GM13977 (cell line): ENCODE measurements around the gene DCAF12L2.
"Not testable (repeated sequence)": the region's sequence is repeated elsewhere in the genome, so short reads cannot be mapped to it uniquely, and the experiment has no call there.

ENCODE experiments used
- DNase-seq: peaks from one replicate; pipeline ENCODE4 v3.0.0; 2012; ENCODE audit warnings: low spot score
- CTCF ChIP-seq: IDR thresholded peaks from 2 replicates; pipeline ENCODE4 v1.5.1; 2012; ENCODE audit warnings: mild to moderate bottlenecking, control low read depth; ENCODE audit not compliant: insufficient read depth; ENCODE audit errors: extremely low read depth, missing control alignments
- in situ Hi-C: fragments of 300-500 bp; cut with MboI; formaldehyde crosslinking; loops from one replicate; pipeline ENCODE4 v1.12.0; 2022; ENCODE audit warnings: low sequenced_read_pairs, low pct_unique_long_range_greater_than_20kb, mixed read lengths, inconsistent platforms; ENCODE audit not compliant: unreplicated experiment

The DCAF12L2 gene

GRCh38 chrX:126165721-126166461 lies at the start of gene DCAF12L2:
Gene DCAF12L2, minus strand, starts transcription at chrX:126166289. Its CDS starts 365 bp downstream, at chrX:126165924.
- TF ChIP-seq CTCF = no peak

GRCh38 chrX:126190888-126191287 lies 24.8 kb upstream of the DCAF12L2 start:
- DNase-seq, in situ Hi-C loops: not testable (repeated sequence)

More at GRCh38 chrX:126165721-126166461, at the start of gene DCAF12L2:
- in situ Hi-C loops = no loop called here
- no peak for DNase-seq

- DNase-seq = no peak
- no peak for TF ChIP-seq CTCF
- in situ Hi-C loops = no loop called here
Observed at GRCh38 chrX:126177133-126177840, 11.2 kb upstream of the DCAF12L2 start.

- DNase-seq = no peak
- TF ChIP-seq CTCF = no peak
- in situ Hi-C loops = no loop called here
Observed at GRCh38 chrX:126170720-126171119, 4.6 kb upstream of the DCAF12L2 start.

GRCh38 chrX:126167560-126167959 lies 1.5 kb upstream of the DCAF12L2 start:
- no peak for TF ChIP-seq CTCF
- in situ Hi-C loops = no loop called here
- no peak for DNase-seq

- in situ Hi-C loops = no loop called here
- no peak for TF ChIP-seq CTCF
- no peak for DNase-seq
Observed at GRCh38 chrX:126165401-126165720, 728 bp downstream of the DCAF12L2 start.

- in situ Hi-C loops = no loop called here
- DNase-seq = no peak
- no peak for TF ChIP-seq CTCF
Observed at GRCh38 chrX:126164689-126165400, 1.2 kb downstream of the DCAF12L2 start.
